BE2C (cell line): ENCODE data around the gene NOG.

Experiments used
- DNase-seq: peaks from one replicate; pipeline ENCODE4 v3.0.0-alpha.2; 2020
- H3K27me3 ChIP-seq: fragments of 250-450 bp; sonication (Bioruptor Pico); 2 replicates; pipeline ENCODE4 v1.5.1; 2020; ENCODE audit warnings: mild to moderate bottlenecking
- H3K36me3 ChIP-seq: fragments of 250-450 bp; sonication (Bioruptor Pico); 2 replicates; pipeline ENCODE4 v1.5.1; 2020; ENCODE audit warnings: mild to moderate bottlenecking
- H3K4me1 ChIP-seq: fragments of 250-450 bp; sonication (Bioruptor Pico); 2 replicates; pipeline ENCODE4 v1.5.1; 2020
- H3K4me3 ChIP-seq: 2 replicates; pipeline ENCODE4 v1.5.1; 2011; ENCODE audit warnings: low read depth, low read length
- H3K9me3 ChIP-seq: fragments of 250-450 bp; sonication (Bioruptor Pico); 2 replicates; pipeline ENCODE4 v1.5.1; 2020
- TF ChIP-seq, protein P1 (sequence below): IDR thresholded peaks from 2 replicates; pipeline ENCODE4 v1.5.1; 2012; ENCODE audit warnings: mild to moderate bottlenecking, low read depth, low read length

The NOG gene

DNA sequence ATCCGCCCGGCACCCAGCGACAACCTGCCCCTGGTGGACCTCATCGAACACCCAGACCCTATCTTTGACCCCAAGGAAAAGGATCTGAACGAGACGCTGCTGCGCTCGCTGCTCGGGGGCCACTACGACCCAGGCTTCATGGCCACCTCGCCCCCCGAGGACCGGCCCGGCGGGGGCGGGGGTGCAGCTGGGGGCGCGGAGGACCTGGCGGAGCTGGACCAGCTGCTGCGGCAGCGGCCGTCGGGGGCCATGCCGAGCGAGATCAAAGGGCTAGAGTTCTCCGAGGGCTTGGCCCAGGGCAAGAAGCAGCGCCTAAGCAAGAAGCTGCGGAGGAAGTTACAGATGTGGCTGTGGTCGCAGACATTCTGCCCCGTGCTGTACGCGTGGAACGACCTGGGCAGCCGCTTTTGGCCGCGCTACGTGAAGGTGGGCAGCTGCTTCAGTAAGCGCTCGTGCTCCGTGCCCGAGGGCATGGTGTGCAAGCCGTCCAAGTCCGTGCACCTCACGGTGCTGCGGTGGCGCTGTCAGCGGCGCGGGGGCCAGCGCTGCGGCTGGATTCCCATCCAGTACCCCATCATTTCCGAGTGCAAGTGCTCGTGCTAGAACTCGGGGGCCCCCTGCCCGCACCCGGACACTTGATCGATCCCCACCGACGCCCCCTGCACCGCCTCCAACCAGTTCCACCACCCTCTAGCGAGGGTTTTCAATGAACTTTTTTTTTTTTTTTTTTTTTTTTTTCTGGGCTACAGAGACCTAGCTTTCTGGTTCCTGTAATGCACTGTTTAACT, 1.0 kb downstream of the NOG start:
- Histone ChIP-seq H3K36me3 (no peaks in the 10 kb centered on the region), H3K4me1 (no peaks in the 10 kb centered on the region), H3K4me3 (peak overlapping the region; percentile 8; the same call in 1 of the 2 replicates), H3K9me3 (no peaks in the 10 kb centered on the region; the same call in 1 of the 2 replicates), H3K27me3 (peaks cover 81% of the 10 kb centered on the region)
- TF ChIP-seq, protein P1, sequence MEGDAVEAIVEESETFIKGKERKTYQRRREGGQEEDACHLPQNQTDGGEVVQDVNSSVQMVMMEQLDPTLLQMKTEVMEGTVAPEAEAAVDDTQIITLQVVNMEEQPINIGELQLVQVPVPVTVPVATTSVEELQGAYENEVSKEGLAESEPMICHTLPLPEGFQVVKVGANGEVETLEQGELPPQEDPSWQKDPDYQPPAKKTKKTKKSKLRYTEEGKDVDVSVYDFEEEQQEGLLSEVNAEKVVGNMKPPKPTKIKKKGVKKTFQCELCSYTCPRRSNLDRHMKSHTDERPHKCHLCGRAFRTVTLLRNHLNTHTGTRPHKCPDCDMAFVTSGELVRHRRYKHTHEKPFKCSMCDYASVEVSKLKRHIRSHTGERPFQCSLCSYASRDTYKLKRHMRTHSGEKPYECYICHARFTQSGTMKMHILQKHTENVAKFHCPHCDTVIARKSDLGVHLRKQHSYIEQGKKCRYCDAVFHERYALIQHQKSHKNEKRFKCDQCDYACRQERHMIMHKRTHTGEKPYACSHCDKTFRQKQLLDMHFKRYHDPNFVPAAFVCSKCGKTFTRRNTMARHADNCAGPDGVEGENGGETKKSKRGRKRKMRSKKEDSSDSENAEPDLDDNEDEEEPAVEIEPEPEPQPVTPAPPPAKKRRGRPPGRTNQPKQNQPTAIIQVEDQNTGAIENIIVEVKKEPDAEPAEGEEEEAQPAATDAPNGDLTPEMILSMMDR = no peak
- peak; percentile 11 for DNase-seq

- Histone ChIP-seq H3K9me3 (no peaks in the 10 kb centered on the region; the same call in 1 of the 2 replicates), H3K4me1 (no peaks in the 10 kb centered on the region), H3K27me3 (peaks cover 81% of the 10 kb centered on the region), H3K36me3 (no peaks in the 10 kb centered on the region), H3K4me3 (no peak overlapping the region)
- TF ChIP-seq, protein P1 = no peak
- no peak for DNase-seq
Measured at GRCh38 chr17:56595108-56595418, 1.6 kb downstream of the NOG start.

GRCh38 chr17:56595831-56596690, 2.6 kb downstream of the NOG start:
- no peak overlapping the region for H3K4me3 ChIP-seq
- no peaks in the 10 kb centered on the region for H3K4me1 ChIP-seq

DNA sequence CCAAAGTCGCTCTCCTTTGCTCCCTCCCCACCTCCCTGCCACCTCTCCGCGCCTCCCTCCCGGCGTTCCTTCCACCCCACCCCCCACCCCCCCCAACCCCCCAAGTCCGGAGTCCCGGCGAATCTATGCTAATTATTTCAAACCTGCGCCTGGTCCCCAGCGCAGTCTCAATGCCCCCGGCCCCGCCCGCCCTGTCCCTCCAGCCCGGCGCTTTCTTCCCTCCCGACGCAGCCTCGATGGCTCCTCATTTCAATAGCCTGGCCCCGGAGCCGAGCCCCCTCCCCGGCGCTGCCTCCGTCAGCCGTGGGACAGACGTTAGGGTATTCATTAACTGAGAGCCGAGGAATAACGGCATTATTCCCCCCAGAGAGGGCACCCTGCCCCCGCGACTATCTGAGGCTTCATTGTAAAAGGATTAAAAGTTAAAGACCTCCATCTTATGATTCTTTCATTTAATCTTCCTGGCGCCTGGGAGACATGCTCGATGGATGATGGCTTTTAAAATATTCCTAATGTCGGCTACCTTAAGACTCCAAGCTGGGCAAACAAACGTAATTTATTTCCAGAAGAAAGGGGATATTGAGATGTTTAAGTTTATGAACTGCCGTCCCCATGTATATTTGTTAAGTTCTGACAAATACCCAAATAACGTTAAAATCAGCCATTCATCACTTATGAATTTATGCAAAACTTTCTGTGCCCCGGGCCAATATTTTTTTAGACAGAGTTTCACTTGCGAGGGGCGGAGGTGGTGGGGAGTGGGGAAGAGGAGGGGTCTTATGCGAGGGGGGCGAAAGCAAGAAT, 3.4 kb downstream of the NOG start:
- TF ChIP-seq, protein P1 = no peak
- Histone ChIP-seq H3K27me3 (peaks cover 80% of the 10 kb centered on the region), H3K4me1 (no peaks in the 10 kb centered on the region), H3K36me3 (no peaks in the 10 kb centered on the region), H3K9me3 (no peaks in the 10 kb centered on the region; the same call in 1 of the 2 replicates), H3K4me3 (no peak overlapping the region)
- DNase-seq = no peak

More at GRCh38 chr17:56595831-56596690, 2.6 kb downstream of the NOG start:
- DNase-seq = no peak
- Histone ChIP-seq H3K36me3 (no peaks in the 10 kb centered on the region), H3K9me3 (no peaks in the 10 kb centered on the region; the same call in 1 of the 2 replicates), H3K27me3 (peaks cover 77% of the 10 kb centered on the region)
- TF ChIP-seq, protein P1 = no peak

DNA sequence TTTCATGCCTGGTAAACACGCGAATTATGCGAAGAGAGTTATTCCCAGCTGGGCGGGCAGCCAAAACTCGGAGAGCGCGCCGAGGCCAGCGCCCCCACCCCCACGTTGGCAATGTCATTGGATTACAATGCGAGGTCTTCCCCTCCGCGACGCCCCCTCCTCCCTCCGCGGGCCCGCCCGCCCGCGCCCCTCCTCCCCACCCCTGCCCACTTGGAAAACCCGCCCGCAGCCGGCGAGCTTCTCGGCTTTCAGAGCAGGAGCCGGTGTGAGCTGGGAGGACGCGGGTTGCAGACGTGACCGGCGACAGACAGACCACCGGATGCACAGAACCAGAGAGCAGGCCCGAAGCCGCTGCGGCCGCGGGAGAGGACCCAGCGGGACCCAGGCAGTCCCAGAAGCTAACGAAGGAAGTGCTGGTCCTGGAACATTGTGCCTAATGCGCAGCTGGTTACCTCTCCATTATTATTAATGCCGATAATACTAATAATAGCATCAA, 4.0 kb downstream of the NOG start:
- peak; percentile 21 for DNase-seq
- Histone ChIP-seq H3K4me3 (no peak overlapping the region), H3K9me3 (no peaks in the 10 kb centered on the region; the same call in 1 of the 2 replicates), H3K36me3 (no peaks in the 10 kb centered on the region), H3K4me1 (no peaks in the 10 kb centered on the region), H3K27me3 (peaks cover 79% of the 10 kb centered on the region)
- TF ChIP-seq, protein P1 = no peak
